T-helper 1 cell treated with Interleukin-12 subunit alpha and Interleukin-12 subunit beta and Interleukin-4 antibody, amounts not matched to agents 30 μg/mL and 1 μg/mL, for 36 hours (primary cell): ENCODE results near the gene PMP22.

Experiments
- H3K27ac Mint-ChIP-seq: one replicate; pipeline ENCODE4 v1.8.0; 2021; ENCODE audit warnings: mild to moderate bottlenecking, mixed read lengths
- H3K27me3 Mint-ChIP-seq: one replicate; pipeline ENCODE4 v1.8.0; 2021; ENCODE audit warnings: low read depth, mixed read lengths
- H3K36me3 Mint-ChIP-seq: one replicate; pipeline ENCODE4 v1.8.0; 2021; ENCODE audit warnings: low read depth, mixed read lengths
- H3K4me1 Mint-ChIP-seq: one replicate; pipeline ENCODE4 v1.8.0; 2021; ENCODE audit warnings: low read depth, mixed read lengths
- H3K4me3 Mint-ChIP-seq: one replicate; pipeline ENCODE4 v1.8.0; 2021; ENCODE audit warnings: mild to moderate bottlenecking, moderate library complexity, mixed read lengths
- H3K9me3 Mint-ChIP-seq: one replicate; pipeline ENCODE4 v1.8.0; 2021; ENCODE audit warnings: mixed read lengths

Gene PMP22

DNA sequence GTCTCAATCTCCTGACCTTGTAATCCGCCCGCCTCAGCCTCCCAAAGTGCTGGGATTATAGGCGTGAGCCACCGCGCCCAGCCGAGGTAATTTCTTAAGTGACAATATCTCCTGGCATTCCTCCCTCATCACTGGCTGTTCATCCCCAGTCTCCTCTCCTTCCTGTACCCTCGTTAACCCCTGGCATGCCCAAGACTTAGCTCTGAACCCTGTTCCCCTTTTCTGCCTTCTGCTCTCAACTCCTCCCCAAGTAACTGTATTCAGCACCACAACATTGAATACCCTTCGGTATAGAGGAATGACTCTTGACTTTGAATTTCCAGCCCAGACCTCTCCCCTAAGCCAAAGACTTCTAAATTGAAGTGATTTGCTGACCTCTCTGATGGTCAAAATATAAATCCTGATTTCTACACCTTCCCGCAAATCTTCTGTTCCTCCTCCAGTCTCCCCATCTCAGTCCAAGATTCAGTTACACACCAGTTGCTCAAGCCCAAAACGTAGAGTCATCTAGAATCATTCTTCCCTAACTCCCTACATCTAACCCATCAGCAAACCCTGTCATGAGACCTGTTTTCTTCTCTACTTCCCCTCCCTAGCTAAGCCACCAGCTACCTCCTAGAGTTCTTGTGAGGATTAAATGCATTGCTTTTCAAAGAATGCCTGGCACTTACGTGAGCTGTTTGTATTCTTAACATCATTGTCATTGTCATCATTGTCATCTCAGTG, 14.8 kb downstream of the PMP22 start:
- Mint-ChIP-seq H3K27me3 (peaks cover 3% of the 10 kb centered on the region), H3K4me1 (peaks cover 2% of the 10 kb centered on the region), H3K9me3 (no peaks in the 10 kb centered on the region), H3K27ac (no peak overlapping the region), H3K4me3 (no peak overlapping the region), H3K36me3 (no peaks in the 10 kb centered on the region)

DNA sequence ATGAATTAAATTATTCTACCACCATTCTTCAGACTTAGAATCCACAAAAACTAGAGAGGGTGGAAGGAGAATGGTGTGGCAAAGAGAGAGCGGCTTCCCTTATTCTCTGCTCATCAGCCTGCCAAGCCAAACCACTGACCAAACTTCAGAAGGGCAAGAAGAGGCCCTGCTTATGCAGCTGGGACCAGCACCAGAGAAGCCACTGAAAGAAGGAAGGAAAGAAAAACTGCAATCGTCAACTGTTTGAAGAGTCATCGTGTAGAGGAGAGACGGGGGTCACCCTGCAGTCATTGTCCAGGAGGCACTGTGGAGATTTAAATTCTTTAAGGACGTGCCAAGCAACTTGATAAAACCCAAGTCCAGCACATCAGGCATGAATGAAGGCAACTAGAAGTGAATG, 15.6 kb downstream of the PMP22 start:
- peaks cover 2% of the 10 kb centered on the region for H3K4me1 Mint-ChIP-seq
- H3K27ac Mint-ChIP-seq = no peak overlapping the region
- H3K27me3 Mint-ChIP-seq = peaks cover 3% of the 10 kb centered on the region
- no peak overlapping the region for H3K4me3 Mint-ChIP-seq
- no peaks in the 10 kb centered on the region for H3K9me3 Mint-ChIP-seq
- H3K36me3 Mint-ChIP-seq = no peaks in the 10 kb centered on the region

DNA sequence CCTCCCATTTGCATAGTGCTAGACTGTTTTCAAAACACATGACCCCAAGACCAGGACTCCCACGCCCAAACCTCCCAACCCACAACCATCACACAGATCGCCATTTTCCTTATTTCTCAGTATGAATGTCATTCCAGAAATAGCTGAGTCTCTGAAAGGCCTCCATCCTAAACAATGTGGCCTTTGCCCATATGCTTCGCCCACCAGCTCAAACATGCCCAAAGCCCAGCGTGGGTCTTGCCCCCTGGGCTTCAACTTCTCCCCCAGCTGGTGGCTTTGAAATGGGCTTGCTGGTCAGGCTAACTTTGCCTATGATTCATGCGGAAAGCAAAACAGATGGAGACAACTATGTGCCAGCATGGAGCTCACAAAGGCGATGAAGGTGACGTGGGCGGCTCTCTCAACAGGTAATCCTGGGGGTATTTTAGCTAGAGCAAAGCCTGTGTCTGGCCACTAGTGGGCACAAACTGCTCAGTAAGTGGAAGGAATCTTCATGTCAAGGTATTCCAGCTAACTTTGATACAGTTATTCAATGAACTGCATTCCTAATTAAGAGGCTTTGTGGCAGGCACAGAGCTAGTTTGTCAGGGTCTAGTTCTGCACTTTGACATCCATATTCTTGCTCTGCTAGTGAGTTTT, 17.1 kb downstream of the PMP22 start:
- Mint-ChIP-seq H3K36me3 (no peaks in the 10 kb centered on the region), H3K9me3 (no peaks in the 10 kb centered on the region), H3K4me3 (no peak overlapping the region), H3K27ac (no peak overlapping the region), H3K27me3 (peaks cover 3% of the 10 kb centered on the region), H3K4me1 (peaks cover 2% of the 10 kb centered on the region)

DNA sequence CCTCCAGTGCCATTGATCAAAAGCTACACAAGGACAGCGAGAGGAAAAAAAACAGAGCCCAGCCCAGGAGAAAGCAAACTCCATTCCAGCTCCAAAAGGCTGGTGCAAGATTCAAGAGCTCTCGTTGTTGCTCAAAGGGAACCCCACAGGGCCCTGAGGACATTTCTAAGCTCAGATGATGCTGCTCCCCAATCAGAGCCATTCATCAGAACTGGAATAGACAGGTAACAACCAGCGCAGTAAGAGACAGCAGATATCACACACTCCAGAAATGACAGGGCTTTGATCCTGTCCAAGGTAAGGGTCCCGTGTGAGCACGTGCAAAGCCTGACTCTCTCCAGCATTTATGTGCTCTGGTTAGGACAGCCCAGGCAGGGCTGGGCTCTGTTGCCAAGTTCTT, 20.1 kb downstream of the PMP22 start:
- Mint-ChIP-seq H3K27me3 (peaks cover 15% of the 10 kb centered on the region), H3K9me3 (peaks cover 7% of the 10 kb centered on the region), H3K4me1 (peaks cover 2% of the 10 kb centered on the region), H3K36me3 (no peaks in the 10 kb centered on the region), H3K27ac (no peak overlapping the region), H3K4me3 (no peak overlapping the region)

- Mint-ChIP-seq H3K27me3 (peaks cover 11% of the 10 kb centered on the region), H3K36me3 (no peaks in the 10 kb centered on the region), H3K4me1 (peaks cover 2% of the 10 kb centered on the region), H3K9me3 (peaks cover 7% of the 10 kb centered on the region), H3K4me3 (no peak overlapping the region), H3K27ac (no peak overlapping the region)
Measured at GRCh38 chr17:15240644-15241043, 24.5 kb downstream of the PMP22 start.

DNA sequence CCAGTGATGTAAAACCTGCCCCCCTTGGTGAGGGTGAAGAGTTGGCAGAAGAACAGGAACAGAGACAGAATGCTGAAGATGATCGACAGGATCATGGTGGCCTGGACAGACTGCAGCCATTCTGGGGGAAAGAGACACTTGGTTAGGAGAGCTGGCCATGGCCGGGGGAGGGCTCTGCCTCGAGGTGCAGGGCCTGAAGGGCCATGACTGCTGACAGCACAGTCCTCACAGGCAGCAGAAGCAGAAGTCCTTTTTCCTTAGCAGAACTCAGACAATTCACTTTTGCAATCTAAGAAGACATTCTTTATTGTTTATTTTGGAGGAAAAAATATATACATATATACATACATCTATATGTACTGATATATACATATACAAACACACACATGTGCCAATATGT, 25.6 kb downstream of the PMP22 start:
- Mint-ChIP-seq H3K27me3 (peaks cover 11% of the 10 kb centered on the region), H3K9me3 (peaks cover 7% of the 10 kb centered on the region)

GRCh38 chr17:15238676-15239422, 26.3 kb downstream of the PMP22 start:
- peaks cover 2% of the 10 kb centered on the region for H3K4me1 Mint-ChIP-seq
- peaks cover 7% of the 10 kb centered on the region for H3K9me3 Mint-ChIP-seq
- H3K27ac Mint-ChIP-seq = no peak overlapping the region
- H3K4me3 Mint-ChIP-seq = no peak overlapping the region
- peaks cover 11% of the 10 kb centered on the region for H3K27me3 Mint-ChIP-seq
- H3K36me3 Mint-ChIP-seq = no peaks in the 10 kb centered on the region

More for the DNA sequence above, 25.6 kb downstream of the PMP22 start:
- Mint-ChIP-seq H3K4me1 (peaks cover 2% of the 10 kb centered on the region), H3K4me3 (no peak overlapping the region), H3K27ac (no peak overlapping the region), H3K36me3 (no peaks in the 10 kb centered on the region)

DNA sequence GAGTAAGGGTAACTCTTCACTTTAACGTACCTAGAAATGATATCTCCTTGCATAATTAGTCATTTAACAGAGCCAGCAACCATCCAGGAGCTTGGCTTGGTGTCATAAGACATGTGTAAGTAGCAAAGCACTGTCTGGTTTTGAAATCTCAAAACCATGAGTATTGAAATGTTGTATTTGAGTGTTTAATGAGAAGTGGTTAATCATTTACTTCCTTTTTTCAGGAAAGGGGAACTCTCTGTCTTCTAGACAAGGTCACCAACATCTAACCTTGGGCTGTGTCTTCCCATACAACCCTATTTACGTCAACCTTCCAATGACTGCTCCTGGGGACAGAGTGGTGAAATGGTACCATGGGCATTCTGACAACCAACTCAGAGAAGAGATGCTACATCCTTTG, 27.1 kb downstream of the PMP22 start:
- peaks cover 2% of the 10 kb centered on the region for H3K4me1 Mint-ChIP-seq
- no peak overlapping the region for H3K4me3 Mint-ChIP-seq
- H3K27ac Mint-ChIP-seq = no peak overlapping the region
- H3K27me3 Mint-ChIP-seq = peaks cover 11% of the 10 kb centered on the region
- peaks cover 7% of the 10 kb centered on the region for H3K9me3 Mint-ChIP-seq
- no peaks in the 10 kb centered on the region for H3K36me3 Mint-ChIP-seq

GRCh38 chr17:15237106-15237425, 28.1 kb downstream of the PMP22 start:
- H3K4me3 Mint-ChIP-seq = no peak overlapping the region
- no peaks in the 10 kb centered on the region for H3K9me3 Mint-ChIP-seq
- H3K27me3 Mint-ChIP-seq = peaks cover 4% of the 10 kb centered on the region
- H3K36me3 Mint-ChIP-seq = no peaks in the 10 kb centered on the region
- no peak overlapping the region for H3K27ac Mint-ChIP-seq
- peaks cover 2% of the 10 kb centered on the region for H3K4me1 Mint-ChIP-seq

DNA sequence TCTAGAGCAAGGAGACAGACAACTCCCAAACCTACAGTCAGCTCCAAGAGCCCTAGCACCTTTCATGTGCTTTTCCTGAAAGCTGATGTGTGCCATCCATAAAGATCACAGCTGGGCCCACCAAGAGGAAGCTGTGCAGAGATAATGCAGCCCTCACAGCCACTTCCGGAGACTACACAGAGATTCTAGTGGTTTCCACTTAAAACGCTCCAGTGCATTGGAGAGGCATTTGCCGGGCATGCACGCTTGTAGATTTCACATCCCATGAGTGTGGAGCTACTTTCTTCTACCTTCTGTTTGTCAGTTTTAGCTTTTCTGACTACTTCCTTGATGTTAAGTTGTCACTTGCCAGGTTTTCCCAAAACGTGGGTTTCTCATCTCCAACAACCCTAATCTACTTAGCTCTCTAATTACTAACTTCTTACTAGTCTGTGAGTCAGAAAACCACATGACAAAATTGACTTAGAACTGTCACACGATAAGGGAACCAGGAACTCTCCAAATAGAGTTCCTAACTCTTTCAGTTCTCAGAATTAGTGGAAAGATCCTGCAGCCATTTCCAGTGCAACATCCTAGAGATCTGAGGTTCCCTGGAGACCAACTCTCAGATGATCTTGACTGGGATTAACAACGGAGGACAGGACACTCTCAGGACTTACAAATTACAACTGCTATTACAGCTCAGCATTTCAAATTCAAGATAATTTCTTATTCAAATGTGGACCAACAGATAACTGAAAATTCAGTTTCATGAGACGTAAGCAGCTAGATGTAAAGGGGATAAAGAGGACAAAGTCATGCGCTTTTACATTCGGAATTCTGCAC, 28.6 kb downstream of the PMP22 start:
- peaks cover 2% of the 10 kb centered on the region for H3K4me1 Mint-ChIP-seq
- no peak overlapping the region for H3K27ac Mint-ChIP-seq
- no peak overlapping the region for H3K4me3 Mint-ChIP-seq
- H3K27me3 Mint-ChIP-seq = peaks cover 3% of the 10 kb centered on the region
- H3K36me3 Mint-ChIP-seq = no peaks in the 10 kb centered on the region
- no peaks in the 10 kb centered on the region for H3K9me3 Mint-ChIP-seq

- peaks cover 2% of the 10 kb centered on the region for H3K4me1 Mint-ChIP-seq
- no peak overlapping the region for H3K4me3 Mint-ChIP-seq
- H3K36me3 Mint-ChIP-seq = no peaks in the 10 kb centered on the region
- H3K27me3 Mint-ChIP-seq = no peaks in the 10 kb centered on the region
- no peaks in the 10 kb centered on the region for H3K9me3 Mint-ChIP-seq
- H3K27ac Mint-ChIP-seq = no peak overlapping the region
Measured at GRCh38 chr17:15233971-15234370, 31.2 kb downstream of the PMP22 start.

- H3K36me3 Mint-ChIP-seq = no peaks in the 10 kb centered on the region
- H3K27ac Mint-ChIP-seq = no peak overlapping the region
- H3K4me1 Mint-ChIP-seq = peaks cover 2% of the 10 kb centered on the region
- no peaks in the 10 kb centered on the region for H3K27me3 Mint-ChIP-seq
- H3K9me3 Mint-ChIP-seq = no peaks in the 10 kb centered on the region
- H3K4me3 Mint-ChIP-seq = no peak overlapping the region
Measured at GRCh38 chr17:15233022-15233805, 31.9 kb downstream of the PMP22 start.

DNA sequence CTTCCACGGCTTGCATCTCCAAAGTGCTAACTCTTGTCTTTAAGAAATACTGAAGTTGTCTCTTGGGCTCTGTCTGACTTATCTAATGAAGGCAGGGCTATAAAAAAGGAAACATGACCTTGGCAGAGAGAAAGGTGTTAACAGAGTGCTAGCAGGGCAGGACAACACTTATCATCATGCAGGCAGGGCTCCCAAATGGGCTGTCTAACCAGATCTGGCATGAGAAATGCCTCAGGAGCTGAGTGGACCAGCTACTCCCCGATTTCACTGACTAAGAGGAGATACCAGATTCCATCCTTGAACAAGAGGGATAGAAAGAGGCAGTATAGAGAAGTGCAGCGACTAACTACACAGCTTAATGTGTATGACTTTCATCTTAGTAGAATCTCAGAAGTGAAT, 32.6 kb downstream of the PMP22 start:
- no peak overlapping the region for H3K27ac Mint-ChIP-seq
- H3K4me3 Mint-ChIP-seq = no peak overlapping the region
- H3K4me1 Mint-ChIP-seq = peaks cover 2% of the 10 kb centered on the region
- no peaks in the 10 kb centered on the region for H3K9me3 Mint-ChIP-seq
- no peaks in the 10 kb centered on the region for H3K27me3 Mint-ChIP-seq
- H3K36me3 Mint-ChIP-seq = no peaks in the 10 kb centered on the region
